Common myeloid progenitor, CD34-positive (primary cell): Measurements from ENCODE around the gene SPOCD1.
A peak's percentile ranks its signal among the peaks of the same experiment; 100 is the strongest.

Source experiments
- CTCF ChIA-PET: fragments of 350-600 bp; sonication (Branson Sonifier 250); formaldehyde crosslinking; loops from one replicate; lab custom pipeline; 2021; ENCODE audit warnings: antibody characterized with exemption; lab: Charles Lee
- POLR2A ChIA-PET: fragments of 350-600 bp; sonication (Branson Sonifier 250); formaldehyde crosslinking; loops from one replicate; lab custom pipeline; 2021; ENCODE audit warnings: antibody characterized with exemption; lab: Charles Lee
- DNase-seq, 3 donors: peaks; one replicate each; pipeline versions ENCODE4 v3.0.0 to v3.0.0-alpha.2; 2013
- H3K27ac ChIP-seq, 2 experiments: 1 replicate in 1 of 2; 2 replicates in 1 of 2; pipeline ENCODE4 v1.7.0; 2013; ENCODE audit warnings: inconsistent platforms in 2 of 2, low read length in 2 of 2, mild to moderate bottlenecking in 2 of 2, low read depth in 1 of 2, moderate library complexity in 1 of 2; ENCODE audit not compliant: severe bottlenecking in 2 of 2, insufficient read depth in 1 of 2, poor library complexity in 1 of 2
- H3K27me3 ChIP-seq, 5 experiments: replicated peaks in 2 of 5; 1 replicate in 3 of 5; 2 replicates in 2 of 5; pipeline versions ENCODE4 v1.6.1 to v1.7.0; 2013; ENCODE audit warnings: low read length in 4 of 5, mild to moderate bottlenecking in 2 of 5, moderate library complexity in 2 of 5, inconsistent platforms in 1 of 5; ENCODE audit not compliant: insufficient read depth in 5 of 5, control insufficient read depth in 4 of 5
- H3K36me3 ChIP-seq, 4 experiments: 1 replicate in 2 of 4; 2 replicates in 2 of 4; pipeline versions ENCODE4 v1.6.1 to v1.7.0; 2013; ENCODE audit warnings: low read length in 3 of 4, control low read depth in 1 of 4, mild to moderate bottlenecking in 1 of 4; ENCODE audit not compliant: control insufficient read depth in 4 of 4, insufficient read depth in 4 of 4
- H3K4me1 ChIP-seq, 4 experiments: 1 replicate in 3 of 4; 2 replicates in 1 of 4; pipeline versions ENCODE4 v1.6.1 to v1.7.1; 2013; ENCODE audit warnings: low read length in 3 of 4, mild to moderate bottlenecking in 3 of 4, control low read depth in 1 of 4, inconsistent platforms in 1 of 4, moderate library complexity in 1 of 4; ENCODE audit not compliant: control insufficient read depth in 4 of 4, insufficient read depth in 4 of 4; ENCODE audit errors: control extremely low read depth in 1 of 4
- H3K4me3 ChIP-seq, 7 experiments: 1 replicate in 4 of 7; 2 replicates in 3 of 7; pipeline versions ENCODE4 v1.5.1 to v1.7.0; 2013; ENCODE audit warnings: mild to moderate bottlenecking in 7 of 7, low read length in 6 of 7, moderate library complexity in 6 of 7, inconsistent platforms in 2 of 7, low read depth in 2 of 7, control low read depth in 1 of 7; ENCODE audit not compliant: insufficient read depth in 4 of 7, control insufficient read depth in 1 of 7; ENCODE audit errors: extremely low read depth in 1 of 7
- H3K9me3 ChIP-seq, 5 experiments: 1 replicate in 4 of 5; 2 replicates in 1 of 5; pipeline versions ENCODE4 v1.6.1 to v1.7.1; 2013; ENCODE audit warnings: low read length in 4 of 5, mild to moderate bottlenecking in 2 of 5, inconsistent platforms in 1 of 5, low read depth in 1 of 5, moderate library complexity in 1 of 5; ENCODE audit not compliant: control insufficient read depth in 4 of 5, insufficient read depth in 2 of 5; ENCODE audit errors: control extremely low read depth in 1 of 5
- WGBS: methylation state at CpG from one replicate; pipeline ENCODE4 v1.1.5; 2013; ENCODE audit not compliant: insufficient coverage; 5-methylcytosine and 5-hydroxymethylcytosine counted together

Gene SPOCD1

GRCh38 chr1:31763671-31764311 lies 52.0 kb downstream of the SPOCD1 start:
- Histone ChIP-seq H3K27me3 (peaks cover 0 to 38% (median 19%) of the 10 kb centered on the region in 5 experiments), H3K4me1 (peaks cover 0 to 45% (median 31%) of the 10 kb centered on the region in 4 experiments), H3K9me3 (no peaks in the 10 kb centered on the region), H3K27ac (no peak overlapping the region), H3K4me3 (peak overlapping the region in 6 of 7 experiments; percentile 23 to 63 (median 52)), H3K36me3 (no peaks in the 10 kb centered on the region)
- DNase-seq = no peak
- 0% methylated on average over 40 of the region's 93 CpGs for WGBS
- ChIA-PET POLR2A (interaction anchor here (0.6 kb wide), 1 partner anchor 25 kb away, joined by 3 read pairs; no protein-coding TSS in a partner anchor), CTCF (interaction anchor here (0.6 to 6.4 kb wide), 12 partner anchors 10 to 299 kb away, joined by 3 to 50 read pairs (median 4); no protein-coding TSS in a partner anchor)

GRCh38 chr1:31762726-31763670 lies 52.8 kb downstream of the SPOCD1 start:
- peaks cover 0 to 38% (median 19%) of the 10 kb centered on the region in 5 experiments for H3K27me3 ChIP-seq
- H3K27ac ChIP-seq = no peak overlapping the region
- H3K36me3 ChIP-seq = no peaks in the 10 kb centered on the region
- WGBS = 1% methylated on average over 47 of the region's 60 CpGs
- no peaks in the 10 kb centered on the region for H3K9me3 ChIP-seq
- ChIA-PET POLR2A (no interaction called here), CTCF (interaction anchor here (0.6 to 6.4 kb wide), 13 partner anchors 9 to 206 kb away, joined by 3 to 50 read pairs (median 4); no protein-coding TSS in a partner anchor)
- H3K4me3 ChIP-seq = peak overlapping the region in 5 of 7 experiments; percentile 40 to 63 (median 43)
- DNase-seq = peak; percentile 65 to 77 (median 74)
- H3K4me1 ChIP-seq = peaks cover 0 to 45% (median 31%) of the 10 kb centered on the region in 4 experiments

- no peak overlapping the region for H3K27ac ChIP-seq
- H3K9me3 ChIP-seq = no peaks in the 10 kb centered on the region
- peak overlapping the region in 1 of 7 experiments; percentile 55 for H3K4me3 ChIP-seq
- peaks cover 0 to 45% (median 31%) of the 10 kb centered on the region in 4 experiments for H3K4me1 ChIP-seq
- peaks cover 0 to 38% (median 19%) of the 10 kb centered on the region in 5 experiments for H3K27me3 ChIP-seq
- no peaks in the 10 kb centered on the region for H3K36me3 ChIP-seq
- DNase-seq = no peak
- CTCF ChIA-PET = interaction anchor here (0.6 to 6.4 kb wide), 13 partner anchors 9 to 202 kb away, joined by 3 to 50 read pairs (median 5); partner anchors contain the start of gene PEF1
- POLR2A ChIA-PET = no interaction called here
- WGBS = 0% methylated on average over 1 of the region's 7 CpGs
Measured at GRCh38 chr1:31762323-31762722, 53.5 kb downstream of the SPOCD1 start.

- H3K36me3 ChIP-seq = no peaks in the 10 kb centered on the region
- peaks cover 0 to 45% (median 31%) of the 10 kb centered on the region in 4 experiments for H3K4me1 ChIP-seq
- CTCF ChIA-PET = interaction anchor here (1.1 to 6.4 kb wide), 10 partner anchors 11 to 117 kb away, joined by 3 to 34 read pairs (median 4); partner anchors contain the start of genes COL16A1 and PEF1
- POLR2A ChIA-PET = no interaction called here
- WGBS = no CpG with 5 or more reads among the region's 6 CpGs
- no peak for DNase-seq
- no peaks in the 10 kb centered on the region for H3K9me3 ChIP-seq
- no peak overlapping the region for H3K27ac ChIP-seq
- H3K4me3 ChIP-seq = no peak overlapping the region
- H3K27me3 ChIP-seq = peaks cover 0 to 38% (median 19%) of the 10 kb centered on the region in 5 experiments
Measured at GRCh38 chr1:31761883-31762282, 53.9 kb downstream of the SPOCD1 start.

- no peak overlapping the region for H3K27ac ChIP-seq
- POLR2A ChIA-PET = interaction anchor here (0.8 to 1.4 kb wide), 3 partner anchors 10 to 45 kb away, joined by 3 to 5 read pairs (median 4); no protein-coding TSS in a partner anchor
- 1% methylated on average over 52 of the region's 63 CpGs for WGBS
Measured at GRCh38 chr1:31760471-31761470, 55.1 kb downstream of the SPOCD1 start.

More at GRCh38 chr1:31760471-31761470, 55.1 kb downstream of the SPOCD1 start:
- Histone ChIP-seq H3K4me3 (peak overlapping the region; percentile 42 to 83 (median 65)), H3K36me3 (no peaks in the 10 kb centered on the region), H3K27me3 (peaks cover 0 to 38% (median 14%) of the 10 kb centered on the region in 5 experiments), H3K4me1 (peaks cover 0 to 45% (median 31%) of the 10 kb centered on the region in 4 experiments), H3K9me3 (no peaks in the 10 kb centered on the region)
- DNase-seq = peak; percentile 58 to 87 (median 84)
- CTCF ChIA-PET = interaction anchor here (1.0 to 6.4 kb wide), 23 partner anchors 8 to 303 kb away, joined by 3 to 34 read pairs (median 3); partner anchors contain the start of genes COL16A1 and PEF1
